HCT116 (cell line): Measurements from ENCODE around the gene PCSK6.

Source experiments
- CTCF ChIP-seq, 3 experiments: fragments of 200-600 bp in 1 of 3; sonication (generic) in 1 of 3; IDR thresholded peaks in 2 of 3; conservative IDR thresholded peaks in 1 of 3; 2 replicates each; pipeline ENCODE4 v1.5.1; 2012 to 2017; ENCODE audit warnings: low read depth in 2 of 3, low read length in 2 of 3, antibody characterized with exemption in 1 of 3, borderline replicate concordance in 1 of 3, control low read depth in 1 of 3, mild to moderate bottlenecking in 1 of 3, mixed read lengths in 1 of 3, mixed run types in 1 of 3, moderate library complexity in 1 of 3; ENCODE audit not compliant: insufficient read depth in 1 of 3
- ELF1 ChIP-seq: IDR thresholded peaks from 2 replicates; pipeline ENCODE4 v1.6.1; 2012; ENCODE audit warnings: low read depth, borderline replicate concordance
- SIN3A ChIP-seq: IDR thresholded peaks from 2 replicates; pipeline ENCODE4 v1.6.1; 2012; ENCODE audit warnings: low read depth
- TCF7L2 ChIP-seq: IDR thresholded peaks from 2 replicates; pipeline ENCODE4 v1.7.0; 2011; ENCODE audit warnings: borderline replicate concordance, inconsistent platforms; ENCODE audit not compliant: insufficient read depth, insufficient read length; ENCODE audit errors: extremely low read depth
- YY1 ChIP-seq: IDR thresholded peaks from 2 replicates; pipeline ENCODE4 v1.6.1; 2011; ENCODE audit warnings: low read length, low read depth, moderate library complexity, mild to moderate bottlenecking; ENCODE audit not compliant: insufficient replicate concordance; ENCODE audit errors: extremely low read depth
- TF ChIP-seq, protein P1 (sequence below): IDR thresholded peaks from 2 replicates; pipeline ENCODE4 v1.6.1; 2012

- TF ChIP-seq, protein P1, sequence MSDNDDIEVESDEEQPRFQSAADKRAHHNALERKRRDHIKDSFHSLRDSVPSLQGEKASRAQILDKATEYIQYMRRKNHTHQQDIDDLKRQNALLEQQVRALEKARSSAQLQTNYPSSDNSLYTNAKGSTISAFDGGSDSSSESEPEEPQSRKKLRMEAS, result no peak
- TF ChIP-seq CTCF (IDR thresholded peaks at IDR 0.05 in 2 of 3, conservative IDR thresholded peaks at IDR 0.05 in 1 of 3; ENCODE audit: borderline replicate concordance in 1 of 3, insufficient read depth in 1 of 3, low read depth in 2 of 3, low read length in 2 of 3) (no peak), TCF7L2 (no peak), ELF1 (no peak), YY1 (no peak), SIN3A (no peak)
Observed at GRCh38 chr15:101526442-101526841, 36.9 kb upstream of the PCSK6 start.
